Measurements from ENCODE around the gene NAA25.
A peak's percentile ranks its signal among the peaks of the same experiment; 100 is the strongest.
"Not testable (repeated sequence)": the region's sequence is repeated elsewhere in the genome, so short reads cannot be mapped to it uniquely, and the experiment has no call there.

NAA25 gene

DNA sequence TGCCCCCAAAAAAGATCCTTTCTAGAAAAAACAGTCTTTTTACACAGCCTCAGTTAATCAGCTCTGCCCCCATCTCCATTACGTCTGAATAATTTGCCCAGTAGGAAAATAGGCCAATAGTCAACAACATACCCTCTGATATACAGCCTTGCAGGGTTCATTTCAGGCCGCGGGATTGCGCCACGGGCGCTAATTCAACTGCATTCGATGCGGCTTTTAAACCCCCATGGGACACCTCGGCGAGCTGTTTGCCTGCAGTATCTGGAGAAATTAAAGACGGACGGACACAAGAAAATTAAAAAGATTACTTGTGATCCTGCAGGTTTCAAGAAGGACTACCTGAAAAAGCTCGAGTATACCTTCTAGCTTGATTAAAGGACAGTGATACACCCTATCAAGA is 59.2 kb downstream of the NAA25 start:
- DNase-seq, result no peak

- DNase-seq, result no peak
Observed at GRCh38 chr12:112046003-112046402, 62.6 kb downstream of the NAA25 start.

- DNase-seq, result not testable (repeated sequence)
Observed at GRCh38 chr12:112036614-112037013, 72.0 kb downstream of the NAA25 start.

DNA sequence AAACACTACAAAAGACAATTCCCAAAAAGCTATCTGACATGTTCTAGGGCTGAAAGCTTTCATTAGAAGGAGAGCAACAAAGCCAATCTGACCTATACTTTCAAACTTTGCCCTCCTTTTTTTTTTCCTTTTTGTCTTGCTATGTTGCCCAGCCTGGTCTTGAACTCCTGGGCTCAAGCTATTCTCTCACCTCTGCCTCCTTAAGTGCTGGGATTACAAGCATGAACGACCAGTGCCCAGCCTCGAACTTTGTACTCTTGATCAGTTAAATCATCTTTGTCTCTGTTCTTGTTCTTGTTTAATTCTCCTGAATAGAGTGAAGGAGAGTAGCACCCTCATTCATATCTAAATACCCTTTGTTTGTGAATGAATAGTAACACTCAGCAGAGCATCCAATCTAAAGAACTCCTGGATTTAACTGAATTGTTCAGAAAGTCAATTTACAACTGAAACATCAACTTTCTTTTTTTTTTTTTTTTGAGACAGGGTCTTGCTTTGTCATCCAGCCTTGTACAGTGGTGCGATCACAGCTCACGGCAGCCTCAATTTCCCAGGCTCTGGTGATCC is 73.3 kb downstream of the NAA25 start:
- DNase-seq, result no peak

DNA sequence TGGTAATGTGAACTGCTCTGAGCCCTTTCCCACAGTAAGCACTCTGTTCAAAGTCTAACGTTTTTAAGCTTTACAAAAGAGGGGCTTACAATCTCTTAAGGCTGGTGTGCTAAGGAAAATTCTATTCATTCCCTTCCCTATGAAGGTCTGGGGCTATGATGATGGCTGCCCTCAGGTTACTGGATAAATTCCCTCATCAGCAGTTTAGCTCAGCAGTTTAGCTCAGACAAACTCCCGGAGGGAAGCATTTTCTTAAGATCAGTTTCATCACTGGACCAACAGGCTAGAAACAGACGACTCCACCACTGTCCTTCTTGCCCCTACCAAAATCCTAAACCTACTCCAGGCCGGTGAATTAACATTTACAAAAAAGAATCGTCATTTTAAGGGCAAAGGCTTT is 76.3 kb downstream of the NAA25 start:
- DNase-seq, result no peak

- DNase-seq, result no peak
Observed at GRCh38 chr12:112031472-112031871, 77.1 kb downstream of the NAA25 start.

DNA sequence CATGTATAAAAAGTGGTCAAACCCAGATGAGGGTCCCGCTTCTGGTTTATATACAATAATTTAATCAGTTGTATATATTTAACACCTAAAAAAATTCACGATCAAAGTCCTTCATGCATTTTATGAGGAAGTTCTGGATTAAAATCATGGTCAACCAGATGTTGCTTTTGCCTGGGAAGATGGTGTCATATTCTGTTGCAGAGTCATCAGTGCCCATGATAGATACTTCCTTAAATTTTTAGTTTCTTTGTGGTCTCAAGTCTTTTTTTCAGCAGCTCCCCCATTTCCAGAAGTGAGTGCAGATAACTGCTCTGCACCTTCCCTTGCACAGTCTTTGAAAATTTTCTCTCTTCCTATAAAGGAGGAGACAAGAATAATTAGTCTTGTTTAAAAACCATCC is 79.3 kb downstream of the NAA25 start:
- DNase-seq, result no peak

DNA sequence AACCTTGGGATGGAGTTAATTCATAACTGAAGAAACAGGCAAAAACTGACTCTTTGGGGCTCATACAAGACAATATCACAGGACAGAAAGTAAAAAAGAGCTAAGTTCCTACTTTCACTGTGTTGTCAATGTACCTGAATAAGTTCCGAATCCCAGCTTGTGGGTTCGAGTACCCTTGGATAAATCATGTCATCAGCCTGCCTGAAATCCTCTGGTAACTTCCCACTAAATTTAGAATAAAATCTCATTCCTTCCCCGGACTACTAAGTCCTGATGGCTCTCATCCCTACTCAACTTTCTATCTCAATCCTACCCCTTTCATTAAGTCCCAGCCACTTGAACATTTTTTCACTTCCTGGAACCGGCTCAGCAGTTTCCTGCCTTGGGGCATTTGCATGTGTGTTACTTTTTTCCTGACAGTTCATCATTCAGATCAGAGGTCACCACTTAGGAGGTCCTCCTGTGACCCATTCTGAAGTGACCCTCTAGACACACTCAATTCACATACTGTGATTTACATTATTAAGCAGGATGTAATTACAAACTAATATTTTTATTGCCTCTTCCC is 82.7 kb downstream of the NAA25 start:
- DNase-seq, result peak; percentile 6

- DNase-seq, result no peak
Observed at GRCh38 chr12:112023759-112024396, 84.7 kb downstream of the NAA25 start.

DNA sequence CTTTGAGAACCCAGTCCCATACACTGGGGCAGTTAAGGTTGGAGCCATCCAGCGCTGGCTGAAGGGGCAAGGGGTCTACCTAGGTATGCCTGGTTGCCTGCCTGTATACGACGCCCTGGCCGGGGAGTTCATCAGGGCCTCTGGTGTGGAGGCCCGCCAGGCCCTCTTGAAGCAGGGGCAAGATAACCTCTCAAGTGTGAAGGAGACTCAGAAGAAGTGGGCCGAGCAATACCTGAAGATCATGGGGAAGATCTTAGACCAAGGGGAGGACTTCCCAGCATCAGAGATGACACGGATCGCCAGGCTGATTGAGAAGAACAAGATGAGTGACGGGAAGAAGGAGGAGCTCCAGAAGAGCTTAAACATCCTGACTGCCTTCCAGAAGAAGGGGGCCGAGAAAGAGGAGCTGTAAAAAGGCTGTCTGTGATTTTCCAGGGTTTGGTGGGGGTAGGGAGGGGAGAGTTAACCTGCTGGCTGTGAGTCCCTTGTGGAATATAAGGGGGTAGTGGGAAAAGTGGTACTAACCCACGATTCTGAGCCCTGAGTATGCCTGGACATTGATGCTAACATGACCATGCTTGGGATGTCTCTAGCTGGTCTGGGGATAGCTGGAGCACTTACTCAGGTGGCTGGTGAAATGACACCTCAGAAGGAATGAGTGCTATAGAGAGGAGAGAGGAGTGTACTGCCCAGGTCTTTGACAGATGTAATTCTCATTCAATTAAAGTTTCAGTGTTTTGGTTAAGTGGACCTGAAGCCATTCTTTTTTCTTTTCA is 86.2 kb downstream of the NAA25 start:
- DNase-seq, result no peak

- no peak for DNase-seq
Observed at GRCh38 chr12:112020947-112021457, 87.6 kb downstream of the NAA25 start.

DNA sequence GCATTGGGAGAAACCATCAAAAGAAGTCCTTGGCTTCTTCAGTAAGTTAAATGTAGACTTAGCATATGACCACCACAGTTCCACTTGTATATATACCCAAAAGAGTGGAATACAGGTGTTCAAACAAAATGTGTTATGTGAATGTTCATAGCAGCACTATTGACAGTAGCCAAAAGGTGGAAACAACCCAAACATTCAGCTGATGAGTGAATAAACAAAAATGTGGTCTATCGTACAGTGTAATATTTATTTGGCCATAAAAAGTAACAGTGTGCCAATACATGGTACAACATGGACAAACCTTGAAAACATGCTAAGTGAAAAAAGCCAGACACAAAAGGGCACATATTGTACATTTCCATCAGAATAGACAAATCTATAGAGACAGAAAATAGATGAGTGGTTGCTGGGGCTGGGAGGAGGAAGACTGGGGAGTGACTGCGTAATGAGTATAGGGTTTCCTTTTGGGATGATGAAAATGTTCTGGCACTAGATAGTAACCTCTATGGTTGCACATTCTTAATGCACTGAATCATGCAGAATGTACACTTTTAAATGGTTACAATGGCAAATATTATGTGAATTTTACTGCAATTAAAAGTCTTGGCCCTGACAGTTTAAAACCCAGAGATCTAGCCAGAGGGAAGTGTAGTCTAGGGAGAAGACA is 89.9 kb downstream of the NAA25 start:
- DNase-seq, result no peak

GRCh38 chr12:112017041-112017440 is 91.5 kb downstream of the NAA25 start:
- DNase-seq, result no peak

- DNase-seq, result no peak
Observed at GRCh38 chr12:112015938-112016337, 92.6 kb downstream of the NAA25 start.

DNA sequence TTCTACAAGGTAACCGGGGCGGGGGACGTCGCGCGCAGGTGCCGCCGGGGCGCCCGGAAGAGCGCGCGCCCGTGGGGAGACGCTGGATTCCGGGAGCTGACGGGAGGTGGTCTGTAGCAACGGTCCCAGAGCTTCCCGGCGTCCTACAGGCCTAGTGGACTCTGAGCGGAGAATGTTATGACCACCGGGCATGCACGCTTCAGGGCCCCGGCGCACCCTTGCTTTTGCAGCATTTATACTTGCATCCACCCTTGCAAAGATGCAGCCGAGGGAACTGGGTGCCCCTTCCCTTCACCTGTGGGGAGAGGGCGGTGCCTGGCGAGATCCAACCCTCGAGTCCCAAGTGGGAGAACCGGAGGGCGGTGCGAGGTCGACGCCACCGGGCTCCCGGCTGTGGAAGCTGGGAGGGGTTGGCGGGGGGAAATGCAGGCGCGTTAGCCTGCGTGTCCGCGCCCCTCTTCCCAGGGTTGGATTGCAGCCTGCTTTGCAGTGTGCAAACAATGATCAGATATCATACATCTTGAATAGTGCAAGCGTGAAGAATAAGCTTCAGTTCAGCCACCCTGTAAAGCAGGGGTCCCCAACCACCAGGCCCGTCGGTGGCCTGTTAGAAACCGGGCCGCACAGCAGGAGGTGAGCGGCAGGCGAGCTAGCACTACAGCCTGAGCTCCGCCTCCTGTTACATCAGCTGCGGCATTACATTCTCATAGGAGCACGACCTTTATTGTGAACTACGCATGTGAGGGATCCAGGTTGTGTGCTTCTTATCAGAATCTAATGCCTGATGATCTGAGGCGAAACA is 94.8 kb downstream of the NAA25 start:
- peak; percentile 76 for DNase-seq

DNA sequence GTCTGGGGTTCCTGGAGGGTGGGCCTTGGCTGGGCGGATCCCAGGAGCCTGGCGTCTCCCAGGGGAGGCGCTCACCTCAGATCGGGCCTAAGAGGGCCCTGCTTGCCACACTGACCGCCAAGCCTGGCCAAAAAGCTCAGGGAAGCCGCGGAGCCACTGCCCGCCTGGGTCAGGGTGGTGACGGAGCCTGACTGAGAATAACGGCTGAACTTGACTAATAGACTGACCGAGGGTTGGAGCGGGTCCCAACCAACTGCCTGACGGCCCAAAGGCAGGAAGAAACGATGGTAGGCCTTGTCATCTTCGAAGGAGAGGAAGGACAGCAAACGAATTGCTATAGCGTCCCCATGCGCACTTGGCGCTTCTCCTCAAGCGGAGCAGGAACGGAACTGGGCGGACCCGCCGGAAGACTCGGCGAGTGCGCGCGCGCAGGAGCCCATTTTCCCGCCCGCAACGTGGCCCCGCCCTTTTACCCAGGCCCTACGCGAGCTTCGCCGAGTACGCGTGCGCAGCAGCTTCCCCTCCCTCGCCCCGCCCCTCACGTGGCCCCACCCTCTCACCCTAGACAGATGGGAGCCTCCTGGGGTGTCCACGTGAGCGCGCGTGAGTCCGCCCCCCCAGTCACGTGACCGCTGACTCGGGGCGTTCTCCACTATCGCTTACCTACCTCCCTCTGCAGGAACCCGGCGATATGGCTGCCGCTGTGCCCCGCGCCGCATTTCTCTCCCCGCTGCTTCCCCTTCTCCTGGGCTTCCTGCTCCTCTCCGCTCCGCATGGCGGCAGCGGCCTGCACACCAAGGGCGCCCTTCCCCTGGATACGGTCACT is 95.6 kb downstream of the NAA25 start, which contains the start of the genes ERP29 and TMEM116:
Gene ERP29, plus strand, starts transcription at position 652 of the 826 bp plus-strand sequence. Its CDS starts 40 bp downstream, at position 692.
Gene TMEM116, minus strand, starts transcription at position 391 of the 826 bp plus-strand sequence. CDS start 7,895 bp downstream, outside the sequence.
- peak; percentile 99 for DNase-seq

- DNase-seq, result no peak
Observed at GRCh38 chr12:112011685-112012084, 96.9 kb downstream of the NAA25 start.

DNA sequence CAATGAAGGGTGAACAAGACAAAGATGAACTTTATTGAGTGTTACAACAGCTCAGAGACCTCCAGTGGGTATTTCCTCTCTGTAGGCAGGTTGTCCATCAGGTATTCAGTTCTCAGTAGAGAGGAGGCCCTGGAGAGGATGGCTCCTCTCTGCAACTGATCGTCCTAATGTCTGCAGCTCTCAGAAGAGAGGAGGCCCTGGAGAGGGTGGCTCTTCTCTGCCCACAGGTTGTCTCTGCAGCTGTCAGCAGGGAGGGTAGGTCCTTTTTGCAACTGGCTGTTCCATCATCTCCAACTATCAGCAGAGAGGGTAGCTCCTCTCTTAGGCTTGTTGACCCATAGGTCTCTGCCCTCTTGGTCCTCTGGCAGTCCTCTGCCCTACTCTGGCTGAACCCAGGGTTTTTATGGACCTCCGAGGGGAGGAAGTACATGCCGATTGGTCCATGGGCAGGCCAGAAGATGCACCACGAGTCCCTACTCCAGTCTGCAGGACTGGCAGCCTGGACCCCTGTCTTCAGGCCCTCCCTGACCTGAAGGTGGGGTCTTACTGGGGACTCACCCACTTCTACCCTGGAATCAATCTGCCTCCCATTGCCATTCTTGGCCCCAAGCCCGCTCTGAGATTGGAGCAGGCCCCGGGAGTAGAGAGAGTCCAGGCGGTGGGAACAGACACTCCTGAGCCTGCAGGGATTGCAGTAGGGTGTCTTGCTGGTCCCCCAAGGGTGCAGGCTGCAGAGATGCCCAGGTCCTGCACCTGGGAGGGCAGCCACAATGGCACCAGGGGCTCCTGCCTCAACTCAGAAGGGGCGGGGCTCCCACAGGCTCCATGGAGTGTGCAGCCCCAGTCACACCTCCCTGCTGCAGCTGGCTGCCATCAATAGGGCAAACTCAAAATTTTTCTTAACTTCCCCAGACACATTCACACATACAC is 97.9 kb downstream of the NAA25 start:
- DNase-seq, result no peak

DNA sequence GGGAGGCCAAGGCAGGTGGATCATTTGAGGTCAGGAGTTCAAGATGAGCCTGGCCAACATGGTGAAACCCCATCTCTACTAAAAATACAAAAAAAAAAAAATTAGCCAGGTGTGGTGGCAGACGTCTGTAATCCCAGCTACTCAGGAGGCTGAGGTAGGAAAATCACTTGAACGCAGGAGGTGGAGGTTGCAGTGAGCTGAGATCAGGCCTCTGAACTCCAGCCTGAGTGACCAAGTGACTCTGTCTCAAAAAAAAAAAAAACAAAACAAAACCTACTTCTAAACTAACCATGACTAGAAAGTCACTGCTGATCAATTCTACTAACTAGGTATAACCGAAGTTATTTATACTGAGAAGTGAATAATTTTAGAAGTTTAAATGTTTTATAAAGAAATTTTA is 99.0 kb downstream of the NAA25 start:
- not testable (repeated sequence) for DNase-seq

- no peak for DNase-seq
Observed at GRCh38 chr12:112008918-112009317, 99.7 kb downstream of the NAA25 start.

Data from CD4-positive, alpha-beta T cell treated with Interleukin-4 for 4 hours (primary cell).